H1 (cell line): Measurements from ENCODE around the gene ARTN.

Source experiments
- ASH2L ChIP-seq: fragments of 200-600, 300-600 bp; sonication (generic); IDR thresholded peaks from one replicate; pipeline ENCODE4 v1.7.1; 2017; ENCODE audit warnings: low read length
- EP300 ChIP-seq, 2 experiments: IDR thresholded peaks; 1 replicate in 1 of 2; 2 replicates in 1 of 2; pipeline ENCODE4 v1.6.1; 2011 to 2012; ENCODE audit warnings: low read depth in 2 of 2, low read length in 2 of 2, mild to moderate bottlenecking in 2 of 2, borderline replicate concordance in 1 of 2, inconsistent platforms in 1 of 2, moderate library complexity in 1 of 2
- GABPA ChIP-seq: IDR thresholded peaks from 2 replicates; pipeline ENCODE4 v1.6.1; 2011; ENCODE audit warnings: mild to moderate bottlenecking, low read length, moderate library complexity, borderline replicate concordance; ENCODE audit not compliant: insufficient read depth
- POLR2A ChIP-seq, 2 experiments: IDR thresholded peaks; 1 replicate in 1 of 2; 2 replicates in 1 of 2; pipeline ENCODE4 v1.6.1; 2011; ENCODE audit warnings: low read depth in 2 of 2, low read length in 2 of 2, mild to moderate bottlenecking in 2 of 2; ENCODE audit errors: control extremely low read depth in 1 of 2
- POLR2AphosphoS5 ChIP-seq: IDR thresholded peaks from 2 replicates; pipeline ENCODE4 v1.6.1; 2011; ENCODE audit warnings: low read depth, low read length
- RAD21 ChIP-seq, 2 experiments: IDR thresholded peaks in 1 of 2; conservative IDR thresholded peaks in 1 of 2; 2 replicates each; pipeline ENCODE4 v1.6.1; 2011; ENCODE audit warnings: low read depth in 2 of 2, low read length in 2 of 2, improper control_type of control experiment in 1 of 2, inconsistent platforms in 1 of 2, mild to moderate bottlenecking in 1 of 2, moderate library complexity in 1 of 2
- RBBP5 ChIP-seq: IDR thresholded peaks from 2 replicates; pipeline ENCODE4 v1.7.1; 2012; ENCODE audit warnings: low read depth, mild to moderate bottlenecking, inconsistent platforms, low read length, moderate library complexity, borderline replicate concordance
- SIN3A ChIP-seq, 2 experiments: IDR thresholded peaks in 1 of 2; conservative IDR thresholded peaks in 1 of 2; 2 replicates each; pipeline ENCODE4 v1.6.1; 2011 to 2012; ENCODE audit warnings: low read length in 2 of 2, improper control_type of control experiment in 1 of 2, low read depth in 1 of 2, mild to moderate bottlenecking in 1 of 2
- TAF1 ChIP-seq: IDR thresholded peaks from 2 replicates; pipeline ENCODE4 v1.6.1; 2011; ENCODE audit warnings: mild to moderate bottlenecking, low read depth, low read length
- ZNF274 ChIP-seq: IDR thresholded peaks from 2 replicates; pipeline ENCODE4 v1.7.0; 2012; ENCODE audit warnings: low read length, borderline replicate concordance; ENCODE audit errors: extremely low read depth
- TF ChIP-seq, protein P1 (sequence below), 3 experiments: IDR thresholded peaks; 1 replicate in 2 of 3; 2 replicates in 1 of 3; pipeline versions ENCODE4 v1.5.1 to v1.6.1; 2011; ENCODE audit warnings: low read length in 3 of 3, mild to moderate bottlenecking in 3 of 3, inconsistent platforms in 2 of 3, low read depth in 1 of 3, moderate library complexity in 1 of 3; ENCODE audit not compliant: insufficient read depth in 1 of 3; ENCODE audit errors: control extremely low read depth in 1 of 3
- TF ChIP-seq, protein P2 (sequence below): IDR thresholded peaks from 2 replicates; pipeline ENCODE4 v1.6.1; 2012; ENCODE audit warnings: inconsistent platforms
- TF ChIP-seq, protein P3 (sequence below): IDR thresholded peaks from 2 replicates; pipeline ENCODE4 v1.6.1; 2012; ENCODE audit warnings: low read length, inconsistent platforms

GRCh38 chr1:43913666-43914360 lies 19.8 kb upstream of the ARTN start:
- TF ChIP-seq POLR2A (IDR thresholded peaks at IDR 0.05; ENCODE audit: control extremely low read depth in 1 of 2, low read depth in 2 of 2, low read length in 2 of 2) (no peak), POLR2AphosphoS5 (no peak), ZNF274 (no peak), GABPA (no peak), EP300 (IDR thresholded peaks at IDR 0.05; ENCODE audit: borderline replicate concordance in 1 of 2, low read depth in 2 of 2, low read length in 2 of 2) (no peak), RBBP5 (no peak), ASH2L (no peak), RAD21 (IDR thresholded peaks at IDR 0.05 in 1 of 2, conservative IDR thresholded peaks at IDR 0.05 in 1 of 2; ENCODE audit: low read depth in 2 of 2, low read length in 2 of 2) (no peak), SIN3A (conservative IDR thresholded peaks at IDR 0.05 in 1 of 2, IDR thresholded peaks at IDR 0.05 in 1 of 2; ENCODE audit: low read depth in 1 of 2, low read length in 2 of 2) (no peak), TAF1 (no peak)
- TF ChIP-seq, protein P1, sequence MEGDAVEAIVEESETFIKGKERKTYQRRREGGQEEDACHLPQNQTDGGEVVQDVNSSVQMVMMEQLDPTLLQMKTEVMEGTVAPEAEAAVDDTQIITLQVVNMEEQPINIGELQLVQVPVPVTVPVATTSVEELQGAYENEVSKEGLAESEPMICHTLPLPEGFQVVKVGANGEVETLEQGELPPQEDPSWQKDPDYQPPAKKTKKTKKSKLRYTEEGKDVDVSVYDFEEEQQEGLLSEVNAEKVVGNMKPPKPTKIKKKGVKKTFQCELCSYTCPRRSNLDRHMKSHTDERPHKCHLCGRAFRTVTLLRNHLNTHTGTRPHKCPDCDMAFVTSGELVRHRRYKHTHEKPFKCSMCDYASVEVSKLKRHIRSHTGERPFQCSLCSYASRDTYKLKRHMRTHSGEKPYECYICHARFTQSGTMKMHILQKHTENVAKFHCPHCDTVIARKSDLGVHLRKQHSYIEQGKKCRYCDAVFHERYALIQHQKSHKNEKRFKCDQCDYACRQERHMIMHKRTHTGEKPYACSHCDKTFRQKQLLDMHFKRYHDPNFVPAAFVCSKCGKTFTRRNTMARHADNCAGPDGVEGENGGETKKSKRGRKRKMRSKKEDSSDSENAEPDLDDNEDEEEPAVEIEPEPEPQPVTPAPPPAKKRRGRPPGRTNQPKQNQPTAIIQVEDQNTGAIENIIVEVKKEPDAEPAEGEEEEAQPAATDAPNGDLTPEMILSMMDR (IDR thresholded peaks at IDR 0.05; ENCODE audit: control extremely low read depth in 1 of 3, insufficient read depth in 1 of 3, low read depth in 1 of 3, low read length in 3 of 3): no peak
- TF ChIP-seq, protein P2, sequence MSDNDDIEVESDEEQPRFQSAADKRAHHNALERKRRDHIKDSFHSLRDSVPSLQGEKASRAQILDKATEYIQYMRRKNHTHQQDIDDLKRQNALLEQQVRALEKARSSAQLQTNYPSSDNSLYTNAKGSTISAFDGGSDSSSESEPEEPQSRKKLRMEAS: no peak
- TF ChIP-seq, protein P3, sequence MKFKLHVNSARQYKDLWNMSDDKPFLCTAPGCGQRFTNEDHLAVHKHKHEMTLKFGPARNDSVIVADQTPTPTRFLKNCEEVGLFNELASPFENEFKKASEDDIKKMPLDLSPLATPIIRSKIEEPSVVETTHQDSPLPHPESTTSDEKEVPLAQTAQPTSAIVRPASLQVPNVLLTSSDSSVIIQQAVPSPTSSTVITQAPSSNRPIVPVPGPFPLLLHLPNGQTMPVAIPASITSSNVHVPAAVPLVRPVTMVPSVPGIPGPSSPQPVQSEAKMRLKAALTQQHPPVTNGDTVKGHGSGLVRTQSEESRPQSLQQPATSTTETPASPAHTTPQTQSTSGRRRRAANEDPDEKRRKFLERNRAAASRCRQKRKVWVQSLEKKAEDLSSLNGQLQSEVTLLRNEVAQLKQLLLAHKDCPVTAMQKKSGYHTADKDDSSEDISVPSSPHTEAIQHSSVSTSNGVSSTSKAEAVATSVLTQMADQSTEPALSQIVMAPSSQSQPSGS: no peak
